K562 (cell line): ENCODE data around the gene MPND. TPM values are rescaled to one million over a fixed set of nuclear protein-coding genes. Genes with fewer than 3 reads are reported as not detected.

Experiments
- BRD9 ChIP-seq: fragments of 450-650 bp; IDR thresholded peaks from 2 replicates; pipeline ENCODE4 v1.6.1; 2018; ENCODE audit warnings: low read depth; ENCODE audit not compliant: partially characterized antibody
- ELK3 ChIP-seq: fragments of 450-650 bp; formaldehyde crosslinking; IDR thresholded peaks from 2 replicates; pipeline ENCODE4 v1.4.0; 2020; ENCODE audit warnings: mild to moderate bottlenecking
- GABPB1 ChIP-seq: sonication (generic); formaldehyde crosslinking; IDR thresholded peaks from 2 replicates; pipeline ENCODE4 v1.8.0; 2022; ENCODE audit warnings: mild to moderate bottlenecking, missing genetic modification reagents
- GATA2 ChIP-seq: sonication (generic); formaldehyde crosslinking; IDR thresholded peaks from 2 replicates; pipeline ENCODE4 v1.4.0; 2020; ENCODE audit warnings: mild to moderate bottlenecking, missing genetic modification reagents
- HDAC6 ChIP-seq: IDR thresholded peaks from 2 replicates; pipeline ENCODE4 v1.6.1; 2012; ENCODE audit warnings: low read depth, mild to moderate bottlenecking, control low read depth, inconsistent platforms, low read length, moderate library complexity
- MYC ChIP-seq, 2 experiments: fragments of 250-450 bp in 1 of 2; sonication (Bioruptor Pico) in 1 of 2; IDR thresholded peaks; 2 replicates each; pipeline versions ENCODE4 v1.5.1 to v1.6.1; 2012 to 2021; ENCODE audit warnings: low read depth in 2 of 2, borderline replicate concordance in 1 of 2, improper control_type of control experiment in 1 of 2, low read length in 1 of 2, mild to moderate bottlenecking in 1 of 2, moderate library complexity in 1 of 2
- NCOA4 ChIP-seq: fragments of 450-650 bp; IDR thresholded peaks from 2 replicates; pipeline ENCODE4 v1.6.1; 2018; ENCODE audit warnings: mild to moderate bottlenecking; ENCODE audit not compliant: partially characterized antibody
- NFIX ChIP-seq: fragments of 250-450 bp; sonication (Bioruptor Pico); IDR thresholded peaks from 2 replicates; pipeline ENCODE4 v1.4.0; 2020; ENCODE audit warnings: low read depth, mild to moderate bottlenecking, moderate library complexity
- PHF21A ChIP-seq: fragments of 450-650 bp; IDR thresholded peaks from 2 replicates; pipeline ENCODE4 v1.6.1; 2017; ENCODE audit warnings: low read depth, borderline replicate concordance
- RBM14 ChIP-seq: fragments of 200-400 bp; formaldehyde crosslinking; IDR thresholded peaks from 2 replicates; pipeline ENCODE4 v1.6.1; 2018; ENCODE audit warnings: low read depth, mild to moderate bottlenecking, low read length, moderate library complexity, borderline replicate concordance; ENCODE audit not compliant: insufficient read depth
- RNF2 ChIP-seq: sonication (generic); IDR thresholded peaks from 2 replicates; pipeline ENCODE4 v1.6.1; 2016
- SAP30 ChIP-seq: fragments of 200-600 bp; sonication (generic); IDR thresholded peaks from 2 replicates; pipeline ENCODE4 v1.6.1; 2012; ENCODE audit warnings: borderline replicate concordance, low read depth, mild to moderate bottlenecking, moderate library complexity, low read length, control low read depth, inconsistent platforms; ENCODE audit not compliant: insufficient read depth, poor library complexity, severe bottlenecking
- SIN3A ChIP-seq, 2 experiments: fragments of 150-350 bp in 1 of 2; IDR thresholded peaks; 2 replicates each; pipeline ENCODE4 v1.6.1; 2011 to 2016; ENCODE audit warnings: borderline replicate concordance in 2 of 2, low read depth in 2 of 2, low read length in 2 of 2, mild to moderate bottlenecking in 2 of 2, moderate library complexity in 2 of 2; ENCODE audit not compliant: control insufficient read depth in 1 of 2
- SIN3B ChIP-seq: fragments of 450-650 bp; IDR thresholded peaks from 2 replicates; pipeline ENCODE4 v1.6.1; 2017; ENCODE audit warnings: low read depth, mild to moderate bottlenecking, moderate library complexity
- SMARCA5 ChIP-seq: fragments of 450-650 bp; IDR thresholded peaks from 2 replicates; pipeline ENCODE4 v1.6.1; 2016
- TAF1 ChIP-seq: IDR thresholded peaks from 2 replicates; pipeline ENCODE4 v1.6.1; 2011; ENCODE audit warnings: mild to moderate bottlenecking, low read length, moderate library complexity; ENCODE audit not compliant: insufficient read depth, control insufficient read depth, severe bottlenecking; ENCODE audit errors: extremely low read depth
- TBL1XR1 ChIP-seq, 2 experiments: IDR thresholded peaks; 2 replicates each; pipeline ENCODE4 v1.6.1; 2012; ENCODE audit warnings: improper control_type of control experiment in 2 of 2, low read length in 2 of 2, mild to moderate bottlenecking in 1 of 2
- TEAD2 ChIP-seq: fragments of 450-650 bp; IDR thresholded peaks from 2 replicates; pipeline ENCODE4 v1.6.1; 2016; ENCODE audit warnings: missing genetic modification characterization, control low read depth, missing compliant biosample characterization
- WHSC1 ChIP-seq: IDR thresholded peaks from one replicate; pipeline ENCODE4 v1.6.1; 2012; ENCODE audit warnings: low read length, control low read depth, inconsistent platforms
- ZNF354B ChIP-seq: fragments of 250-450 bp; sonication (Bioruptor Pico); IDR thresholded peaks from 2 replicates; pipeline ENCODE4 v1.4.0; 2020
- ZNF695 ChIP-seq: fragments of 450-650 bp; formaldehyde crosslinking; IDR thresholded peaks from 2 replicates; pipeline ENCODE4 v1.4.0; 2020; ENCODE audit warnings: mild to moderate bottlenecking, moderate library complexity
- polyA plus RNA-seq, 8 experiments: library from polyadenylated mRNA; depleted of rRNA in 4 of 8; stranded (reverse) in 5 of 8; unstranded in 3 of 8; fragments of >200 nt; fragmentation: Nextera tagmentation in 2 of 8; fragmentation: Illumina TruSeq in 1 of 8; extraction: Ambion mirVana in 2 of 8; extraction: Trizol in 1 of 8; gene quantifications; 2 replicates each; pipeline versions ENCODE4 v1.2.1 to v1.2.3, GENCODE V29; 2011 to 2014; ENCODE audit warnings: inconsistent platforms in 1 of 8, missing spikeins in 1 of 8
- total RNA-seq, 7 experiments: library from RNA; depleted of rRNA in 6 of 7; stranded (reverse); fragments of >200 nt in 6 of 7; fragmentation: Illumina TruSeq in 2 of 7; extraction: Trizol in 2 of 7; gene quantifications; 2 replicates each; pipeline versions ENCODE4 v1.2.1 to v1.2.3, GENCODE V29; 2011 to 2021; ENCODE audit warnings: low replicate concordance in 1 of 7
- TF ChIP-seq, protein P1 (sequence below): fragments of 200-400 bp; formaldehyde crosslinking; IDR thresholded peaks from 2 replicates; pipeline ENCODE4 v1.6.1; 2017; ENCODE audit warnings: mild to moderate bottlenecking, low read depth, low read length, moderate library complexity
- TF ChIP-seq, protein P2 (sequence below): fragments of 250-450 bp; sonication (Bioruptor Pico); IDR thresholded peaks from 2 replicates; pipeline ENCODE4 v1.8.0; 2022; ENCODE audit warnings: moderate library complexity, mild to moderate bottlenecking, inconsistent platforms

Gene MPND
- total and polyA plus RNA-seq, 9 of the 15 experiments (the other 6 are each of a cell fraction or from before 2014, with no cell fraction given) = 0.25 to 14.0 (median 3.9) TPM

DNA sequence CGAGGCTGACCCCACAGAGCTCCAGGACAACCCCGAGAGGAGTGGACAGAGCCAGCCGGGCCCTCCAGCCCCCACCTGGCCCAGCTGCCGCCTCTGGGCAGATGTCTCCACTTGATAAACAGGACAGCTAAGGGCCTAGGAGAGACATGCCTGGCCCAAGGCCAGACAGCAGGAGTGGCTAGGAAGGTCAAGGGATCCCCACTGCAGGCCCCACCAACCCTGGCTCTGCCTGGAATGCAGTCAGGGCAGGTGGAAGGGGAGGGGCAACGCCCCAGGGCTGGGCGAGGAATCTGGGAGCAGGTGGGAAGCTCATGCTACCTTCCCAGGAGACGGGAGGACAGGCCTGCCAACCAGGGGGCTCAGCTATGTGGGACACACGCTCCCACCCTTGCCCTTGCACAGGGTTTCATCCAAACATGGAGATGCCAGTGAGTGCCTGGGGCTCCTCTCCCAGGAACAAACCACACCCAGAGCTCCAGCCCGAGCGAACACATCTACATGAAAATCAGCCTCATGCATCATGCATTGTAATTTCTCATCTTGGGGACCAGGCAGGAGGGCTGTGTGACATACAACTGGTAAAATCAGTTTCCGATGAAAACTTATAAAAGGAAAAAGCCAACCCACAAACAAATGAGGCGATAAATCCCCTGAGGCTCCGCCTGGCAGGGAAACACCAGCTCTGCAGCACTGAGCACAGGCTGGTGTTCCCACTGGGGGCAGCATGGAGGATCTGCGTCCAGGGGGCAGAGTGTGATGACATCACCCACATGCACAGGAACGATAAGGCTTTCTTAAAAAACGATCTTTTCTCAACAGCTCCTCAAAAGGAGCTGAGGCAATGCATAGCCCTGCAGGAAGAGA, 32.0 kb downstream of the MPND start (continued):
- TF ChIP-seq TEAD2 (tag) (no peak), SAP30 (no peak), HDAC6 (no peak), RBM14 (no peak), TBL1XR1 (IDR thresholded peaks at IDR 0.05; ENCODE audit: low read length in 2 of 2) (peak in 1 of 2 experiments; percentile 71; a peak in 1 of 4 replicates), NFIX (no peak; the same call in 1 of the 2 replicates), ZNF354B (CRISPR knock-in tag) (no peak), PHF21A (peak; percentile 47; the same call in 1 of the 2 replicates), GATA2 (CRISPR knock-in tag) (peak; percentile 87), ZNF695 (CRISPR knock-in tag) (no peak), WHSC1 (no peak), SIN3A (IDR thresholded peaks at IDR 0.05; ENCODE audit: borderline replicate concordance in 2 of 2, control insufficient read depth in 1 of 2, low read depth in 2 of 2, low read length in 2 of 2) (0 out of 4 replicates have a peak, but pooled peaks of 1 of the 2 experiments have one; percentile 57), SIN3B (no peak), BRD9 (no peak), NCOA4 (no peak), ELK3 (CRISPR knock-in tag) (no peak), MYC (IDR thresholded peaks at IDR 0.05; ENCODE audit: low read depth, low read length) (peak; percentile 83), MYC (CRISPR knock-in tag; IDR thresholded peaks at IDR 0.05; ENCODE audit: borderline replicate concordance, low read depth) (no peak), RNF2 (peak; percentile 84), GABPB1 (peak; percentile 41; the same call in 1 of the 2 replicates), TAF1 (peak; percentile 34), SMARCA5 (peak; percentile 57)
- TF ChIP-seq, protein P1, sequence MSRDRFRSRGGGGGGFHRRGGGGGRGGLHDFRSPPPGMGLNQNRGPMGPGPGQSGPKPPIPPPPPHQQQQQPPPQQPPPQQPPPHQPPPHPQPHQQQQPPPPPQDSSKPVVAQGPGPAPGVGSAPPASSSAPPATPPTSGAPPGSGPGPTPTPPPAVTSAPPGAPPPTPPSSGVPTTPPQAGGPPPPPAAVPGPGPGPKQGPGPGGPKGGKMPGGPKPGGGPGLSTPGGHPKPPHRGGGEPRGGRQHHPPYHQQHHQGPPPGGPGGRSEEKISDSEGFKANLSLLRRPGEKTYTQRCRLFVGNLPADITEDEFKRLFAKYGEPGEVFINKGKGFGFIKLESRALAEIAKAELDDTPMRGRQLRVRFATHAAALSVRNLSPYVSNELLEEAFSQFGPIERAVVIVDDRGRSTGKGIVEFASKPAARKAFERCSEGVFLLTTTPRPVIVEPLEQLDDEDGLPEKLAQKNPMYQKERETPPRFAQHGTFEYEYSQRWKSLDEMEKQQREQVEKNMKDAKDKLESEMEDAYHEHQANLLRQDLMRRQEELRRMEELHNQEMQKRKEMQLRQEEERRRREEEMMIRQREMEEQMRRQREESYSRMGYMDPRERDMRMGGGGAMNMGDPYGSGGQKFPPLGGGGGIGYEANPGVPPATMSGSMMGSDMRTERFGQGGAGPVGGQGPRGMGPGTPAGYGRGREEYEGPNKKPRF = no peak
- TF ChIP-seq, protein P2, sequence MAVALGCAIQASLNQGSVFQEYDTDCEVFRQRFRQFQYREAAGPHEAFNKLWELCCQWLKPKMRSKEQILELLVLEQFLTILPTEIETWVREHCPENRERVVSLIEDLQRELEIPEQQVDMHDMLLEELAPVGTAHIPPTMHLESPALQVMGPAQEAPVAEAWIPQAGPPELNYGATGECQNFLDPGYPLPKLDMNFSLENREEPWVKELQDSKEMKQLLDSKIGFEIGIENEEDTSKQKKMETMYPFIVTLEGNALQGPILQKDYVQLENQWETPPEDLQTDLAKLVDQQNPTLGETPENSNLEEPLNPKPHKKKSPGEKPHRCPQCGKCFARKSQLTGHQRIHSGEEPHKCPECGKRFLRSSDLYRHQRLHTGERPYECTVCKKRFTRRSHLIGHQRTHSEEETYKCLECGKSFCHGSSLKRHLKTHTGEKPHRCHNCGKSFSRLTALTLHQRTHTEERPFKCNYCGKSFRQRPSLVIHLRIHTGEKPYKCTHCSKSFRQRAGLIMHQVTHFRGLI (CRISPR knock-in tag) = no peak
